GM21529 (cell line): ENCODE data around the gene MED20.

Experiments
- ATAC-seq: cut with Tn5 transposase; IDR thresholded peaks from one replicate; pipeline ENCODE4 v1.9.1; 2021; ENCODE audit not compliant: unreplicated experiment

Gene MED20

DNA sequence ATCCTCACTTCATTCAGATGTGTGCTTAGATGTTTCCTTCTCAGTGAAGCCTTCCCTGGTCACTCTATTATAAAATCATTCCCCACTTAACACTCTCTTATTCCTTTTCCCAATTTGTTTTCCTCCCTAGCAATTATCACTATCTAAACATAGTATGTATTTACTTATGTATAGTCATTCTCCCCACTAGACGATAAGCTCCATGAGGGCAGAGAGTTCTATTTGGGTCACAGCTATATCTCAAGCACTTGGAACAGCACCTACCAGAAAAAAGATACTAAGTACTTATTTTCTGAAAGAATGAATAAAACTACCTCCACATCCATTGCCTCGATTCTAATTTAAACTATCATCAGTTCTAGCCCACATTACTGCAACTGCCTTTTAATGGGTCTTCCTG is 62.2 kb downstream of the MED20 start:
- no peak for ATAC-seq
